HG03342 (cell line): Measurements from ENCODE around the gene STK11IP.

Experiments
- ATAC-seq: cut with Tn5 transposase; IDR thresholded peaks from one replicate; pipeline ENCODE4 v1.9.1; 2021; ENCODE audit warnings: mild to moderate bottlenecking, moderate library complexity; ENCODE audit not compliant: unreplicated experiment

STK11IP gene

DNA sequence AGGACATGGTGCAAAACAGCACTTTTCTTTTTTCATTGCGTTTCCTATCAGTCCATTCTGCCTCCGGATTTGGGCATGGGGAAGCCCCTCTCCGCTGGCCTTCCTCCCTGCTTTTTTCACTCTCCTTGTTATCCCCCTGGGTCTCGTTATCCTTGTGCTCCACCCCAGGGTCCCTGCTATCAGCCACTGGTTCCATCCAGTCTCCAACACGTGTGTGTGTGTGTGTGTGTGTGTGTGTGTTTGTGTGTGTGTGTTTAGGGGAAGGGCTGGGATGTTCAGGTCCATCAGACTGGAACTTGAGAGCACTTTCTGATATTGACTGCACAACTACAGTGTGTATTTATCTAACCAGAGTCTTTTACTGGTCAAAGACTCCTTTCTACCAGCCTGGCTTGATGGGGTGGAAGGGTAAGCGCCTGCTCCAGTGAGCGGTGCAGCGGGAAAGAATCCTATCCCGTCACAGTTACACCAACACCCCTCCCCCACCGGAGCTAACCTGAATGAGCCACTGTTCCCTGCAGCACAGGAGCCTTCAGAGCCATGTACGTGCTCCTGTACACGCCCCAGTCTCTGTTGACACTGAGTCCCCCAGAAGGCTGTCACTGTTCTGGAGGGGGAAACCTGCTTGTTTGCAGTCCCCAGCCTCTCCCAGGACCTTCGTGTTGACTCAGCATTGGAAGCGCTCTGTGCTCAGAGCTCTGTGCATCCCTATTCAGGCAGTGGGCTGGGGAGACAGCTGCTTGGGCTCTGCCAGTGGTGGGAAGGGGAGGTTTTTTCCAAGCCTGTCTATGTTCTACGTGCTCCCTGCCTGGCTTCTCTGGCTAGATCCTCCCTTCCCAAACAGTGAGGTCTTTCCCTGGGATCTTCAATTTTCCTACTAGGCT, 20.9 kb upstream of the STK11IP start:
- ATAC-seq = no peak

DNA sequence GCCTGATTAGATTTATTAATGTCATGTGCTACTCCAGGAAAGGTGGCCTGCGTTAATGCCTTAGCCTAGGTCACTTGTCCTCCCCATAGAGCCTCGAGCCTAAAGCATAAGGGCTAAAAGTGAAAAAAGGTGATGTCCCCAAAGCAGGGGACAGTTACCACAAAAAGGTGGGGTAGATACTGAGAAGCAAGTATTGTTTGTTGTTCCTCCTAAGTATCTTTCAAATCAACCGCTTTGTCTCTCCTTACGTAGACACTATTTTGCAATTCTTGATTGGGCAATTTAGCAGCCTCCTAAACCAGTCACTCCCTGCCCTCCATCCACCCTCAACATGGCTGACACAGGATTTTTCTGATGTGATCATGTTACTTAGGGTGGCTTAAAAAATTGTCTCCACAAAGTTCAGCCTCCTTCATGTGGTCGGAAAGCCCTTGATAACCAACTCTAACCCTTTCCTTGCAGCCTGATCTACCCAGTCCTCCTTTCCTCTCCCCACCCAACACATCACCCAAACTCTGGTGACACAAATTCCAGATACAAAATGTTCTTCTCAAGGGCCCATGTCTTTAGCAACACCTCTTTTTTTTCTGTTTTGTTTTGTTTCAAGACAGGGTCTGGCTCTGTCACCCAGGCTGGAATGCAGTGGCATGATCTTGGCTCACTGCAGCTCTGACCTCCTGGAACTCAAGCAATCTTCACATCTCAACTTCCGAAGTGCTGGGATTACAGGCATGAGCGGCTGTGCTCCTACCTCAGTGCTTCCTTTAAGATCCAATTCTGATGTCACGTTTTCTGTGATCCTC, 18.6 kb upstream of the STK11IP start:
- no peak for ATAC-seq

DNA sequence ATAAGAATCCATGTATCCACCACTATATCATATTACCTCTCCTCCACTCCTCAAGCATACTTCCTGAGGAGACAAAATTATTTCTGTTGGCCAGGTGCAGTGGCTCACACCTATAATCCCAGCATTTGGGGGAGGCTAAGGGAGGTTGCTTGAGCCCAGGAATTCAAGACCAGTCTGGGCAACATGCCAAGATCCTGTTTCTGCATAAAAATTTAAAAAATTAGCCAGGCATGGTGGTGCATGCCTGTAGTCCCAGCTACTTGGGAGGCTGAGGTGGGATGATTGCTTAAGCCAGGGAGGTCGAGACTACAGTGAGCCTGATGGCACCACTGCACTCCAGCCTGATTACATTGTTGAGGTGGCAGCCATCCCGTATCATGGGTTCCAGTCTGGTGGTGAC, 16.3 kb upstream of the STK11IP start:
- no peak for ATAC-seq

GRCh38 chr2:219591091-219591490, 6.6 kb upstream of the STK11IP start:
- ATAC-seq = no peak

- no peak for ATAC-seq
Measured at GRCh38 chr2:219592736-219593135, 4.9 kb upstream of the STK11IP start.

GRCh38 chr2:219593154-219593553, 4.5 kb upstream of the STK11IP start:
- no peak for ATAC-seq

DNA sequence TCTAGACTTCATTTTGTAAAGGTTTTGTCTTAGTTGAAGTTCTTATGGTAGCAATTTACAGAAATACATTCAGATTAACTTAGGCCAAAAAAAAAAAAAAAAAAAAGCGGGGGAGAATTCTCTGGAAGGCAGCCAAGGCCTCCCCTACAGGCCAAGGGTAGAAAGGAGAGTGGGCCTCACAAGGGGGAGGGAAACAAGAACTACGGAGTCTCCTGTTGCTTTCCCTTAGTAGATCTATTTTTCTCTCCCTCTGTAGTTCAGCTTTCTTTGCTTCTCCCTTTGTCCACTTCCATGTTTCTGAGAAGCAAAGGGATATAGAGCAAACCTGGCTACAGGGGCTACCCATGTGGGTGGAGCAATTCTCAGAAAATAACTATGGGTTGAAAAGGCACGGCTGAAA, 2.4 kb upstream of the STK11IP start:
- ATAC-seq = no peak

DNA sequence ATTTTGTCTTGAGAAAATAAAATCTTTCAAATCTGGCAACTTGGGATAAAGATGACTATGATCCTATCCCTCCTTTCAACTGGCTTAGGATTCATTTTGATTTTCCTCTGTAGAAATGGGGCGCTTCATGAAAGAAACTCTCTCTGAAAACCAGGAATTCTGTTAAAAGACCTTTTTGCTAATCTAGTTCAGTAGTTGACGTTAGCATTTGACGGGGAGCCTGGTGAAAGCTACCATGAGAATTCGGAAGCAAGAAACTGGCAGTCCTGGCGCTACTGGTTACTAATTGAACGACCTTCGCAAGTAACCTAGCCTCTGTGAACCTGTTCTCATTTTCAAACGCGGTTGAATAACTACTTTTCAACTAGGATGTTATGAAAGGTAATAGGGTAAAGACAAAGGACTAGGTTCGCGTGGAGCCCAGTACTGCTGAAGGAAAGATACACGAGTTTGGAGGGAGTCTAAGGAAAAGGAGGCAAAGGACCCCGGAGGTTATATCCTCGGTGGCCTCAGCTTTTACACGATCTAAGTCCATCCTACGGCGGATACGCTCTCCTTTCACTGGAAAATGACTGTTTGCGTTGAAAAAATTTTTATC, 604 bp upstream of the STK11IP start:
- ATAC-seq = peak; percentile 13

DNA sequence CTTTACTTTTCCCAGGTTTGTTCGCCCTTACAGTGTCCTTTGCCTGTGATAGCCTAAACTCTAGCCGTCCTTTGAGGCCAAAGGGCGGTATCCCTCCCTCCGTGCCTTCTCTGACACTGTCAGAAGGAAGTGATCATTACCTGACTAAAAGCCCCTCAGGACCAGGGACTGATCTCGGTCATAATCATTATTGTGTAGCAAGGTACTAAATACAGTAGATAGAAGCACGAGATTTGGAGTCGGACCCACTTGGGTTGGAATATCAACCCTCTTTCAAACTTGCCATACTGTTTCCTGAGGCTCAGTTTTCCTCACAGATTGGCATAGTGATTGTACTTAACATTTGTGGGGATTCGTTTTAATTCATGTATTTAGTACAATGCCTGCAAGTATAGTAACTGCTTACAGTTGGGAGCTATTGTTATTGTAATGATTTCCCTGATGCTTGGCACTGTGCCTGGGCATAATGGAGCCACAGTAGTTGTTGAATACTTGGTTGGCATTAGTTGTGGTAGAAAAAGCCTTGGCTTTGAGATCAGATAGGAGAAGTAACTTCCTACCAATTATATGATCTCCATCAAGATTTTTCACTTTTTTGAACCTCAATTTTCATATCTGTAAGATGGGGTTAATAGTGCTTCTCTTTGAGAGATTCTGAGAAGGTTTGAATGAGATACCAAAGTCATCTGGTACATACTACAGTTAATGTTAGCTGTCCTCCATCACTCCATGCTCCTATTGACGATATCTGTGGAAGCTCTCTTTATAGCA, 836 bp downstream of the STK11IP start:
- ATAC-seq = no peak

DNA sequence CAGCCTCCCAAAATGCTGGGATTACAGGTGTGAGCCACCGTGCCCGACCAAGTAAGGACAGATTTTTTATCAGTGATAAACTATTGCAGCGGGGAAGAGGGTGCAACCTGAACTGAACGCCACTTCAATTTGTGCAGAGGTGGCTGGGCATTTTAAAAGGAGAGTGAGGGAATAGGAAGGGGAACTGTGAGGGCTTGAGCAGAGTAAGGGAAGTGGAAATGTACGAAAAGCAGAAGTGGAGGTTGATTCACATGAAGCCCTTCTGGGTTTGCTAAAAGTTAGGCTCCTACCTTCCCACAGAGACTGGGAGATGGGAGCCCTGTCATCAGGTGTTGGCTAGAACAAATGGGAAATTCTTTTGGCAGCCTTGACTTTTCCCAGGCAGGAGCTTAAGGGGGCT, 6.1 kb downstream of the STK11IP start:
- ATAC-seq = no peak

GRCh38 chr2:219605607-219605954, 7.9 kb downstream of the STK11IP start:
- ATAC-seq = no peak

DNA sequence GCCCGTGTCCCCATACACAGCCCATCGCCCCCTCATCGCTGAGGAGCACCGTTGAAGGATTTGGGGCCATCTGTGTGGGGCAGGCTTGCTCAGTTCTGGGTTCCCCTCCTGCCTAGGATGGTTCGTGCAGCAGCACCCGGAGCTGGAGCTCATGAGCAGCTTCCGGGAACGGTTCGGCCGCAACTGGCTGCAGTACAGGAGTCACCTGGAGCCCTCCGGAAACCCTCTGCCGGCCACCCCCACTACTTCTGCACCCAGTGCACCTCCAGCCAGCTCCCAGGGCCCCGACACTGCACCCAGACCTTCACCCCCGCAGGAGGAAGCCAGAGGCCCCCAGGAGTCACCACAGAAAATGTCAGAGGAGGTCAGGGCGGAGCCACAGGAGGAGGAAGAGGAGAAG, 10.3 kb downstream of the STK11IP start:
- ATAC-seq = no peak

- ATAC-seq = no peak
Measured at GRCh38 chr2:219608399-219608964, 10.8 kb downstream of the STK11IP start.

GRCh38 chr2:219609149-219609750, 11.6 kb downstream of the STK11IP start:
- ATAC-seq = no peak

GRCh38 chr2:219611306-219611705, 13.6 kb downstream of the STK11IP start:
- ATAC-seq = no peak

- ATAC-seq = no peak
Measured at GRCh38 chr2:219611866-219612576, 14.4 kb downstream of the STK11IP start.

- no peak for ATAC-seq
Measured at GRCh38 chr2:219612577-219613286, 15.1 kb downstream of the STK11IP start.

DNA sequence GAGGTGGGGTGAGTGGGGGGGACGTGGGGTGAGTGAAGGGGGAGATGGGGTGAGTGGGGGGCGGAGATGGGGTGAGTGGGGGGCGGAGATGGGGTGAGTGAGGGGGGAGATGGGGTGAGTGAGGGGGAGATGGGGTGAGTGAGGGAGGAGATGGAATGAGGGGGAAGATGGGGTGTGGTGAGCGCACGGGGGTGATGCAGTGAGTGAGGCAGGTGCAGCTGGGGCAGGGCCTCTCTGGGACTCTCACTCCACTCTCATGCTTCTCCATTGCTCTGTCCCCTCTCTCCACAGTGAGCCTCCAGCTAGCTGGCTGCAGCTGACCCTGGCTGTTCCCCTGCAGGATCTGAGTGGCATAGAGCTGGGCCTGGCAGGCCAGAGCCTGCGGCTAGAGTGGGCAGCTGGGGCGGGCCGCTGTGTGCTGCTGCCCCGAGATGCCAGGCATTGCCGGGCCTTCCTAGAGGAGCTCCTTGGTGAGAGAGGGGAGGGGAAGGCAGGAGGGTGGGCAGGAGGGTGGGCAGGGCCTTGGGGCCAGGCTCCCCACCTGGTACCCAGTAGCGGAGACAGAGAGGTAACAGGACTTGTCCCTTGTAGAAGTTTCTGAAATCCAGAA, 15.9 kb downstream of the STK11IP start:
- no peak for ATAC-seq
